HCT116 (cell line): ENCODE measurements around the gene FAM131B.

ENCODE experiments used
- EZH2 ChIP-seq: fragments of 200-600 bp; sonication (generic); IDR thresholded peaks from 2 replicates; pipeline ENCODE4 v1.6.1; 2017; ENCODE audit warnings: antibody characterized with exemption, mixed run types
- POLR2A ChIP-seq: IDR thresholded peaks from 2 replicates; pipeline ENCODE4 v1.7.0; 2011; ENCODE audit warnings: borderline replicate concordance; ENCODE audit not compliant: insufficient read depth, insufficient read length; ENCODE audit errors: extremely low read depth
- ZNF274 ChIP-seq: fragments of 200-500 bp; sonication (Bioruptor generic); IDR thresholded peaks from 2 replicates; pipeline ENCODE4 v1.6.1; 2014; ENCODE audit warnings: mild to moderate bottlenecking, low read depth, low read length, inconsistent platforms
- TF ChIP-seq, protein P1 (sequence below): IDR thresholded peaks from 2 replicates; pipeline ENCODE4 v1.6.1; 2012
- TF ChIP-seq, protein P2 (sequence below), 3 experiments: fragments of 200-600 bp in 1 of 3; sonication (generic) in 1 of 3; IDR thresholded peaks in 2 of 3; conservative IDR thresholded peaks in 1 of 3; 2 replicates each; pipeline ENCODE4 v1.5.1; 2012 to 2017; ENCODE audit warnings: low read depth in 2 of 3, low read length in 2 of 3, antibody characterized with exemption in 1 of 3, borderline replicate concordance in 1 of 3, control low read depth in 1 of 3, mild to moderate bottlenecking in 1 of 3, mixed read lengths in 1 of 3, mixed run types in 1 of 3, moderate library complexity in 1 of 3; ENCODE audit not compliant: insufficient read depth in 1 of 3

DNA sequence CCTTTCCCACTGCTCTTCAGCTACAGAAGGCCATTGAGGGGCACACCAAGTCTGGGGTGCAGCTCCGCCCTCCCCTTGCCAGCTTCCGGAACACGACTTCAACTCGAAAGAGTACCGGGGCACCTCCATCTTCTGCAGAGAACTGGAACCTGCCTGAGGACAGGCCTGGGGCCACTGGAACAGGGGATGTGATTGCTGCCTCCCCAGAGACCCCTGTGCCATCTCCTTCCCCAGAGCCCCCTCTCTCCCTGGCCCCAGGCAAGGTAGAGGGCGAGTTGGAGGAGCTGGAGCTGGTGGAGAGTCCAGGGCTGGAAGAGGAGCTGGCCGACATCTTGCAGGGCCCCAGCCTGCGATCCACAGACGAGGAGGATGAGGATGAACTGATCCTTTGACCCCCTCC, 10.9 kb downstream of the FAM131B start:
- no peak for TF ChIP-seq EZH2
- TF ChIP-seq ZNF274 = no peak
- TF ChIP-seq POLR2A = no peak
- TF ChIP-seq, protein P1, sequence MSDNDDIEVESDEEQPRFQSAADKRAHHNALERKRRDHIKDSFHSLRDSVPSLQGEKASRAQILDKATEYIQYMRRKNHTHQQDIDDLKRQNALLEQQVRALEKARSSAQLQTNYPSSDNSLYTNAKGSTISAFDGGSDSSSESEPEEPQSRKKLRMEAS = no peak
- TF ChIP-seq, protein P2, sequence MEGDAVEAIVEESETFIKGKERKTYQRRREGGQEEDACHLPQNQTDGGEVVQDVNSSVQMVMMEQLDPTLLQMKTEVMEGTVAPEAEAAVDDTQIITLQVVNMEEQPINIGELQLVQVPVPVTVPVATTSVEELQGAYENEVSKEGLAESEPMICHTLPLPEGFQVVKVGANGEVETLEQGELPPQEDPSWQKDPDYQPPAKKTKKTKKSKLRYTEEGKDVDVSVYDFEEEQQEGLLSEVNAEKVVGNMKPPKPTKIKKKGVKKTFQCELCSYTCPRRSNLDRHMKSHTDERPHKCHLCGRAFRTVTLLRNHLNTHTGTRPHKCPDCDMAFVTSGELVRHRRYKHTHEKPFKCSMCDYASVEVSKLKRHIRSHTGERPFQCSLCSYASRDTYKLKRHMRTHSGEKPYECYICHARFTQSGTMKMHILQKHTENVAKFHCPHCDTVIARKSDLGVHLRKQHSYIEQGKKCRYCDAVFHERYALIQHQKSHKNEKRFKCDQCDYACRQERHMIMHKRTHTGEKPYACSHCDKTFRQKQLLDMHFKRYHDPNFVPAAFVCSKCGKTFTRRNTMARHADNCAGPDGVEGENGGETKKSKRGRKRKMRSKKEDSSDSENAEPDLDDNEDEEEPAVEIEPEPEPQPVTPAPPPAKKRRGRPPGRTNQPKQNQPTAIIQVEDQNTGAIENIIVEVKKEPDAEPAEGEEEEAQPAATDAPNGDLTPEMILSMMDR (IDR thresholded peaks at IDR 0.05 in 2 of 3, conservative IDR thresholded peaks at IDR 0.05 in 1 of 3; ENCODE audit: borderline replicate concordance in 1 of 3, insufficient read depth in 1 of 3, low read depth in 2 of 3, low read length in 2 of 3) = no peak
